Epithelial cell of proximal tubule (primary cell): Measurements from ENCODE around the gene JMJD1C. TPM values are rescaled to one million over a fixed set of nuclear protein-coding genes. Genes with fewer than 3 reads are reported as not detected.

Experiments
- DNase-seq: peaks from one replicate; pipeline ENCODE4 v3.0.0-alpha.2; 2011; ENCODE audit warnings: low read depth
- H3K4me3 ChIP-seq: 2 replicates; pipeline ENCODE4 v1.5.1; 2011; ENCODE audit warnings: low read depth, mild to moderate bottlenecking, low read length
- CTCF ChIP-seq: conservative IDR thresholded peaks from 2 replicates; pipeline ENCODE4 v1.5.1; 2012; ENCODE audit warnings: low read depth, mild to moderate bottlenecking, low read length
- total RNA-seq: library from RNA; depleted of rRNA; stranded (reverse); fragments of >200 nt; gene quantifications from 2 replicates; pipeline ENCODE4 v1.2.3, GENCODE V29; 2015

Gene JMJD1C
- total RNA-seq, 1 donor from 2014 or later: 56.6 TPM

GRCh38 chr10:63273577-63273976, 192.2 kb downstream of the JMJD1C start:
- DNase-seq: no peak
- TF ChIP-seq CTCF: no peak
- H3K4me3 ChIP-seq: no peak overlapping the region

GRCh38 chr10:63268798-63269503, 196.8 kb downstream of the JMJD1C start:
- peak; percentile 29 for TF ChIP-seq CTCF
- DNase-seq: peak; percentile 90

GRCh38 chr10:63268149-63268797, 197.5 kb downstream of the JMJD1C start:
- peak overlapping the region; percentile 65 for H3K4me3 ChIP-seq
- no peak for DNase-seq
- TF ChIP-seq CTCF: no peak

More at GRCh38 chr10:63268798-63269503, 196.8 kb downstream of the JMJD1C start:
- H3K4me3 ChIP-seq: peak overlapping the region; percentile 65

- peak overlapping the region; percentile 65 for H3K4me3 ChIP-seq
- DNase-seq: no peak
- TF ChIP-seq CTCF: no peak
Measured at GRCh38 chr10:63267414-63268148, 198.2 kb downstream of the JMJD1C start.

- DNase-seq: no peak
- no peak for TF ChIP-seq CTCF
- H3K4me3 ChIP-seq: peak overlapping the region; percentile 65
Measured at GRCh38 chr10:63266391-63267316, 199.1 kb downstream of the JMJD1C start.

- H3K4me3 ChIP-seq: peak overlapping the region; percentile 65
- DNase-seq: no peak
- TF ChIP-seq CTCF: no peak
Measured at GRCh38 chr10:63265683-63266235, 200.0 kb downstream of the JMJD1C start.
